HepG2 (cell line): ENCODE measurements around the gene FXYD6. TPM values are rescaled to one million over a fixed set of nuclear protein-coding genes. Genes with fewer than 3 reads are reported as not detected.

ENCODE experiments used
- AHR ChIP-seq: IDR thresholded peaks from 2 replicates; pipeline ENCODE4 v1.6.1; 2018; ENCODE audit warnings: missing genetic modification reagents, missing compliant biosample characterization
- EHMT2 ChIP-seq: fragments of 200-600 bp; sonication (generic); IDR thresholded peaks from 2 replicates; pipeline ENCODE4 v1.7.0; 2017; ENCODE audit warnings: antibody characterized with exemption, low read depth, low read length, borderline replicate concordance
- HNRNPH1 ChIP-seq: fragments of 200-400 bp; formaldehyde crosslinking; optimal IDR thresholded peaks from 2 replicates; pipeline ENCODE3; 2017; ENCODE audit warnings: mild to moderate bottlenecking, low read depth, low read length
- ISX ChIP-seq: sonication (generic); formaldehyde crosslinking; conservative IDR thresholded peaks from 2 replicates; pipeline ENCODE4 v1.5.0; 2020; ENCODE audit warnings: missing genetic modification reagents
- JUNB ChIP-seq: sonication (generic); formaldehyde crosslinking; IDR thresholded peaks from 2 replicates; pipeline ENCODE4 v1.8.0; 2022; ENCODE audit warnings: missing genetic modification reagents, mild to moderate bottlenecking, borderline replicate concordance
- JUND ChIP-seq: sonication (generic); formaldehyde crosslinking; IDR thresholded peaks from 2 replicates; pipeline ENCODE4 v1.8.0; 2022; ENCODE audit warnings: mild to moderate bottlenecking, missing genetic modification reagents
- KDM4B ChIP-seq: sonication (generic); formaldehyde crosslinking; IDR thresholded peaks from 2 replicates; pipeline ENCODE4 v1.4.0; 2020; ENCODE audit warnings: missing genetic modification reagents
- MIER2 ChIP-seq: IDR thresholded peaks from 2 replicates; pipeline ENCODE4 v1.6.1; 2016; ENCODE audit warnings: missing biosample characterization, missing genetic modification reagents
- PATZ1 ChIP-seq: sonication (generic); formaldehyde crosslinking; IDR thresholded peaks from 2 replicates; pipeline ENCODE4 v1.4.0; 2020; ENCODE audit warnings: missing genetic modification reagents
- PHF8 ChIP-seq: sonication (generic); formaldehyde crosslinking; IDR thresholded peaks from 2 replicates; pipeline ENCODE4 v1.5.0; 2020; ENCODE audit warnings: missing genetic modification reagents
- PPARG ChIP-seq: conservative IDR thresholded peaks from 2 replicates; pipeline ENCODE4 v1.6.1; 2016; ENCODE audit warnings: missing biosample characterization, missing genetic modification reagents
- RXRB ChIP-seq: IDR thresholded peaks from 2 replicates; pipeline ENCODE4 v1.6.1; 2016; ENCODE audit warnings: borderline replicate concordance, missing genetic modification reagents, missing compliant biosample characterization
- SATB2 ChIP-seq: sonication (generic); formaldehyde crosslinking; IDR thresholded peaks from 2 replicates; pipeline ENCODE4 v1.5.0; 2020; ENCODE audit warnings: missing genetic modification reagents
- SNAPC4 ChIP-seq: sonication (generic); formaldehyde crosslinking; IDR thresholded peaks from 2 replicates; pipeline ENCODE4 v1.4.0; 2020; ENCODE audit warnings: mild to moderate bottlenecking, missing genetic modification reagents
- STAG1 ChIP-seq: sonication (generic); formaldehyde crosslinking; IDR thresholded peaks from 2 replicates; pipeline ENCODE4 v1.4.0; 2020; ENCODE audit warnings: missing genetic modification reagents
- ZFP36L1 ChIP-seq: sonication (generic); formaldehyde crosslinking; IDR thresholded peaks from 2 replicates; pipeline ENCODE4 v1.8.0; 2022; ENCODE audit warnings: mild to moderate bottlenecking, missing genetic modification reagents, moderate library complexity
- ZNF138 ChIP-seq: sonication (generic); formaldehyde crosslinking; IDR thresholded peaks from 2 replicates; pipeline ENCODE4 v1.5.0; 2020; ENCODE audit warnings: mild to moderate bottlenecking, low read depth, missing genetic modification reagents
- ZNF550 ChIP-seq: sonication (generic); formaldehyde crosslinking; IDR thresholded peaks from 2 replicates; pipeline ENCODE4 v1.4.0; 2020; ENCODE audit warnings: mild to moderate bottlenecking, missing genetic modification reagents, borderline replicate concordance
- ZNF556 ChIP-seq: sonication (generic); formaldehyde crosslinking; IDR thresholded peaks from 2 replicates; pipeline ENCODE4 v1.4.0; 2020; ENCODE audit warnings: mild to moderate bottlenecking, missing genetic modification reagents, borderline replicate concordance
- ZNF580 ChIP-seq: IDR thresholded peaks from 2 replicates; pipeline ENCODE4 v1.6.1; 2016; ENCODE audit warnings: low read depth, borderline replicate concordance
- ZNF709 ChIP-seq: sonication (generic); formaldehyde crosslinking; IDR thresholded peaks from 2 replicates; pipeline ENCODE4 v1.5.0; 2020; ENCODE audit warnings: mild to moderate bottlenecking, missing genetic modification reagents
- ZSCAN31 ChIP-seq: sonication (generic); formaldehyde crosslinking; IDR thresholded peaks from 2 replicates; pipeline ENCODE4 v1.5.0; 2020; ENCODE audit warnings: low read depth, mild to moderate bottlenecking, missing genetic modification reagents
- polyA plus RNA-seq, 8 experiments: library from polyadenylated mRNA; depleted of rRNA in 3 of 8; stranded (reverse) in 7 of 8; unstranded in 1 of 8; fragments of >200 nt; fragmentation: Illumina TruSeq in 4 of 8; extraction: Trizol in 4 of 8; gene quantifications; 2 replicates each; pipeline versions ENCODE4 v1.2.1 to v1.2.3, GENCODE V29; 2011 to 2016; ENCODE audit warnings: low read depth in 4 of 8, missing spikeins in 1 of 8, mixed read lengths in 1 of 8; ENCODE audit not compliant: insufficient read depth in 1 of 8
- total RNA-seq, 5 experiments: library from RNA; depleted of rRNA; stranded (reverse); fragments of >200 nt; fragmentation: Illumina TruSeq; extraction: Trizol; gene quantifications; 2 replicates each; pipeline ENCODE4 v1.2.3, GENCODE V29; 2016; ENCODE audit warnings: low read depth in 1 of 5

FXYD6 gene
- total and polyA plus RNA-seq, 2 of the 13 experiments (the other 11 are each of a cell fraction or from before 2014, with no cell fraction given) = not detected

GRCh38 chr11:117824571-117825537 is 51.6 kb downstream of the FXYD6 start, which contains the start of gene FXYD2 (continued):
- TF ChIP-seq SNAPC4 (CRISPR knock-in tag) = no peak
- TF ChIP-seq PATZ1 (CRISPR knock-in tag) = peak; percentile 96
- TF ChIP-seq ZNF580 = no peak
- TF ChIP-seq SATB2 (CRISPR knock-in tag) = no peak
- TF ChIP-seq EHMT2 = no peak
- TF ChIP-seq ZNF550 (CRISPR knock-in tag) = no peak
- no peak for TF ChIP-seq ZFP36L1 (CRISPR knock-in tag)
- TF ChIP-seq ZSCAN31 (CRISPR knock-in tag) = no peak
- TF ChIP-seq ZNF709 (CRISPR knock-in tag) = no peak
- no peak for TF ChIP-seq KDM4B (CRISPR knock-in tag)
- TF ChIP-seq JUND (CRISPR knock-in tag) = no peak
- TF ChIP-seq RXRB (CRISPR knock-in tag) = no peak
- TF ChIP-seq PPARG = no peak
- 0 out of 2 replicates have a peak, but pooled peaks have one; percentile 38 for TF ChIP-seq ZNF556 (CRISPR knock-in tag)
- no peak for TF ChIP-seq AHR (CRISPR knock-in tag)
- no peak for TF ChIP-seq HNRNPH1
- TF ChIP-seq JUNB (CRISPR knock-in tag) = peak; percentile 54; the same call in 1 of the 2 replicates
- no peak for TF ChIP-seq ISX (CRISPR knock-in tag)
- TF ChIP-seq PHF8 = peak; percentile 20; the same call in 1 of the 2 replicates
- TF ChIP-seq ZNF138 (CRISPR knock-in tag) = no peak
- no peak for TF ChIP-seq MIER2
- no peak for TF ChIP-seq STAG1 (CRISPR knock-in tag)
